Heart left ventricle (tissue), 13 donors: ENCODE data around the gene NOX3.

Experiments used
- POLR2A ChIP-seq, 2 donors: fragments of 450-650 bp; IDR thresholded peaks; one replicate each; pipeline ENCODE4 v1.6.1; 2017; ENCODE audit warnings: antibody characterized with exemption in 2 of 2, mild to moderate bottlenecking in 2 of 2, moderate library complexity in 2 of 2
- TF ChIP-seq, protein P1 (sequence below), 12 donors: fragments of 200-600 bp; sonication (generic) in 4 of 12; IDR thresholded peaks; one replicate each; pipeline versions ENCODE4 v1.5.0 to v1.8.0; 2018 to 2022; ENCODE audit warnings: antibody characterized with exemption in 12 of 12, mild to moderate bottlenecking in 5 of 12
- donor health status: ischemic (EF 13 %, LVEDD 7.1; RV severe dilation, severe dysfunction).
- donor health status: DM: no; HTN: yes; CAD: no.
- donor health status: DM: no; HTN: no; CAD: no.
- donor health status: ischemic (EF 25% LVEDD 6.9; RV normal size, moderate dysfunction).
- donor health status: ischemic (EF 25% LVEDD 5.7; RV mildly dilated, moderate dysfunction).
- donor health status: ischemic (EF 35%, LVEDD 5.7; RV mildly dilated, moderate dysfunction).
- donor health status: nonischemic (EF 11% LVEDD 7.7; RV severe dilation, severe dysfunction).
- donor health status: DM: yes; HTN: yes; CAD: no.
- donor health status: PGD.
- donor health status: ischemic (EF 29% LVEDD 5.4; RV normal size, mild dysfunction).
- donor health status: nonischemic (EF 23%, LVEDD 6.1; RV moderate dilation, normal function).

DNA sequence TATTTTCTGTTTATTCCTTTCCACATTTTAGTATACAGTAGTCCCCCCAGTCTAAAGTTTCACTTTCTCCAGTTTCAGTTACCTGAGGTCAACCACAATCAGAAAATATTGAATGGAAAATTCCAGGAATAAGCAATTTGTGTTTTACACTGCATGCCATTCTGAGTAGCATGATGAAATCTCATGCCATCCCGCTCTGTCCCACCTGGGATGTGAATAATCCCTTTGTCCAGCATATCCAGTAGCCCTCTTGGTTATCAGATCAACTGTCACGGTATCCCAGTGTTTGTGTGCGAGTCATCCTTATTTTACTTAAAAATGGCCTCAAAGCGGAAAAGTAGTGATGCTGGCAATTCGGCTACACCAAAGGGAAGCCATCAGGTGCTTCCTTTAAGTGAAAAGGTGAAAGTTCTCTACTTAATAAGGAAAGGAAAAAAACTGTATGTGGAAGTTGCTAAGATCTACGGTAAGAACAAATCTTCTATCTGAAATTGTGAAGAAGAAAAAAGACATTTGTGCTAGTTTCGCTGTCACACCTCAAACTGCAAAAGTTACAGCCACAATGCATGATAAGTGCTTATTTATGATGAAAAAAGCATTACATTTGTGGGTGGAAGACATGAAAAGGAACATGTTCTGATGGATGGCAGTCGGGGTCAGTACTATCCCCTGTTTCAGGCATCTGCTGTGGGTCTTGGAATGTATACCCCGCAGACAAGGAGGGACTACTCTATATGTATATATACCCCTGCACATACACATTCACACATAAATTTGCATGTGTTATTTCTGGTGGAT, 11.3 kb downstream of the NOX3 start:
- TF ChIP-seq, protein P1, sequence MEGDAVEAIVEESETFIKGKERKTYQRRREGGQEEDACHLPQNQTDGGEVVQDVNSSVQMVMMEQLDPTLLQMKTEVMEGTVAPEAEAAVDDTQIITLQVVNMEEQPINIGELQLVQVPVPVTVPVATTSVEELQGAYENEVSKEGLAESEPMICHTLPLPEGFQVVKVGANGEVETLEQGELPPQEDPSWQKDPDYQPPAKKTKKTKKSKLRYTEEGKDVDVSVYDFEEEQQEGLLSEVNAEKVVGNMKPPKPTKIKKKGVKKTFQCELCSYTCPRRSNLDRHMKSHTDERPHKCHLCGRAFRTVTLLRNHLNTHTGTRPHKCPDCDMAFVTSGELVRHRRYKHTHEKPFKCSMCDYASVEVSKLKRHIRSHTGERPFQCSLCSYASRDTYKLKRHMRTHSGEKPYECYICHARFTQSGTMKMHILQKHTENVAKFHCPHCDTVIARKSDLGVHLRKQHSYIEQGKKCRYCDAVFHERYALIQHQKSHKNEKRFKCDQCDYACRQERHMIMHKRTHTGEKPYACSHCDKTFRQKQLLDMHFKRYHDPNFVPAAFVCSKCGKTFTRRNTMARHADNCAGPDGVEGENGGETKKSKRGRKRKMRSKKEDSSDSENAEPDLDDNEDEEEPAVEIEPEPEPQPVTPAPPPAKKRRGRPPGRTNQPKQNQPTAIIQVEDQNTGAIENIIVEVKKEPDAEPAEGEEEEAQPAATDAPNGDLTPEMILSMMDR (IDR thresholded peaks at IDR 0.05) = no peak
- no peak for TF ChIP-seq POLR2A (IDR thresholded peaks at IDR 0.05)
